Thymus (tissue), 11 donors: ENCODE results near the gene CAV2. TPM values are rescaled to one million over a fixed set of nuclear protein-coding genes. Genes with fewer than 3 reads are reported as not detected.

ENCODE experiments used
- DNase-seq, 9 donors: peaks; one replicate each; pipeline ENCODE4 v3.0.0-alpha.2; 2013; ENCODE audit warnings: low spot score in 9 of 9, low read depth in 6 of 9, missing footprints in 1 of 9
- H3K27ac ChIP-seq, 2 donors: one replicate each; pipeline ENCODE4 v1.5.1; 2013; ENCODE audit warnings: control low read depth in 1 of 2, low read depth in 1 of 2, low read length in 1 of 2, mild to moderate bottlenecking in 1 of 2, moderate library complexity in 1 of 2
- H3K27me3 ChIP-seq, 2 donors: one replicate each; pipeline ENCODE4 v1.5.1; 2013; ENCODE audit warnings: low read length in 1 of 2; ENCODE audit not compliant: control insufficient read depth in 2 of 2, insufficient read depth in 1 of 2
- H3K36me3 ChIP-seq, 2 donors: one replicate each; pipeline ENCODE4 v1.5.1; 2013; ENCODE audit warnings: low read length in 1 of 2, mild to moderate bottlenecking in 1 of 2, moderate library complexity in 1 of 2; ENCODE audit not compliant: control insufficient read depth in 2 of 2, insufficient read depth in 2 of 2
- H3K4me1 ChIP-seq, 2 donors: one replicate each; pipeline ENCODE4 v1.5.1; 2013; ENCODE audit warnings: low read length in 2 of 2; ENCODE audit not compliant: control insufficient read depth in 2 of 2, insufficient read depth in 2 of 2
- H3K4me3 ChIP-seq, 2 donors: one replicate each; pipeline ENCODE4 v1.5.1; 2013; ENCODE audit warnings: low read length in 2 of 2, control low read depth in 1 of 2, mild to moderate bottlenecking in 1 of 2
- H3K9me3 ChIP-seq, 2 donors: one replicate each; pipeline ENCODE4 v1.5.1; 2013; ENCODE audit warnings: low read length in 1 of 2, mild to moderate bottlenecking in 1 of 2; ENCODE audit not compliant: control insufficient read depth in 2 of 2, insufficient read depth in 1 of 2
- WGBS: extraction: QIAGEN DNeasy Blood & Tissue Kit; methylation state at CpG from one replicate; pipeline ENCODE4 v1.1.7; 2013; 5-methylcytosine and 5-hydroxymethylcytosine counted together
- polyA plus RNA-seq: library from polyadenylated mRNA; stranded (reverse); fragments of 200-250 nt; gene quantifications from one replicate; pipeline ENCODE4 v1.2.3, GENCODE V29; 2013
- total RNA-seq: library from RNA; stranded (reverse); fragments of 120-200 nt; gene quantifications from one replicate; pipeline ENCODE4 v1.2.4, GENCODE V29; 2013
- donor health status: healthy.

Gene CAV2
- total and polyA plus RNA-seq, 2 donors = 6.0 to 29.7 TPM

DNA sequence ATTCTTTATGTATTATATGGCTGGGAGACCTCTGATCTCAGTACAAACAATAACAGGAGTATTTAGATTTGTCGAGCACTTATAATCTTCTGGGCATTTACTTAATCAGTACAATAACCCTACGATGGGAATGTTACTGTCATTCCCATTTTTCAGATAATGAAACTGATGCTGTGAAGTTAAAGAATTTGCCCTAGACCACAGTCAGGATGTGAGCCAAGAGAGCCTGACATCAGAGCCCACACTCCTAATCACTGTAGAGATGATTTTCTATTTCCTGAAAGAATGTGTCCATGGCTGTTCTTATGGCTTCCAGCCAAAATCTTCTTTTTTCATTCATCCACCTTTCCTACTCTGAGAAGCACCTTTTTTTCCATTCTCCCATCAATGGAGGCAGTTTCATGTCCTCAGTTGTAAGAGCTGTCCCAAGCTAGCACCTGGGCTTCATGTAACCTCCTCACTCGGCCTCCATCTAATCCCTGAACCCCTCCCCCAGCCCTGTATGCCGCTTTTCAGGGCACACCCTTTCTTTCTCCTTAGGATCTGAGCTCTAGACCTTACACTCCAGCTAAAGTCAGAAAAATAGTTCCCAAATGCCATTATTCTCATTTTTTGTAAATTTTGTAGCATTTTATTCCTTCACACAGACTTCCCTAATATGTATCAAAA lies 13.1 kb downstream of the CAV2 start:
- Histone ChIP-seq H3K27me3 (no peaks in the 10 kb centered on the region), H3K4me1 (peaks cover 0 to 3% of the 10 kb centered on the region in 2 donors), H3K9me3 (no peaks in the 10 kb centered on the region), H3K4me3 (no peak overlapping the region), H3K27ac (no peak overlapping the region), H3K36me3 (no peaks in the 10 kb centered on the region)
- WGBS = 94% methylated on average over 4 of the region's 4 CpGs
- DNase-seq = no peak

DNA sequence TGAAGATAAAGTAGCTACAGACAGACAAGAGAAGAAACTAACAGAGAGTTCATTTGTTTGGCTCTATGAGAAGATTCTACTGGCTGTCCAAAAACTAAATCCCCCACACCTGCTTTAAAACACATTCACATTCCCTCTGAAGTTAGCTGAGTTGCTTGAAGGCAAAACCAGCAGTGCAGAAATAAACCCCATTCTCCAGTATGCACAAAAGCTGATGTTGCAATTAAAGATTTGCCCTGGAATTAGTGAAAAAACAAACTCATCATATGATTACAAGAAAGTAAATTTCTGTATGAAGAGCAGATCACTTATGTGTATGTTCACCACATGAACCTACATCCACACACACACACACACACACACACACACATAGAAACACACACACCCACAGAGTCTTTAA lies 16.0 kb downstream of the CAV2 start:
- H3K27ac ChIP-seq = no peak overlapping the region
- no peak overlapping the region for H3K4me3 ChIP-seq
- H3K36me3 ChIP-seq = no peaks in the 10 kb centered on the region
- DNase-seq = no peak
- H3K4me1 ChIP-seq = peaks cover 0 to 3% of the 10 kb centered on the region in 2 donors
- peaks cover 0 to 4% of the 10 kb centered on the region in 2 donors for H3K27me3 ChIP-seq
- H3K9me3 ChIP-seq = no peaks in the 10 kb centered on the region

DNA sequence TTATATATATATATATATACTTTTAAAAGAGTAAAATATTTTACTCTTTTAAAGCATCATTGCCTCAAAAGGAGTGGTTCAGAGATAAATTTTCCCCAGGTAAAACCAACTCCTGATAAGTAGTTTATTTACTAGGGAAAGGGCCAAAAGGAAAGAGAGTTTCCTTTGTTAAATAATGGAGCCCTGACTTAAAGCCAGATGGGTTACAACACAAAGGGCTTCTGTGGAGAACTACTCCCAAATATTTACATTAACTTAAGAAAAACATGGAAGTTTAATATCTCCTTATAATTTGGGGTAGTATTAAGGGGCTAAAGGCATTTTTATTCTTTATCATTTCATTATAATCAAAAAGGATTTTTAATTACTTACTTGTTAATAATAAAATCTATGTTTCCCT lies 16.8 kb downstream of the CAV2 start:
- no peak overlapping the region for H3K27ac ChIP-seq
- H3K4me1 ChIP-seq = peaks cover 0 to 3% of the 10 kb centered on the region in 2 donors
- H3K9me3 ChIP-seq = no peaks in the 10 kb centered on the region
- peaks cover 2 to 6% of the 10 kb centered on the region in 2 donors for H3K27me3 ChIP-seq
- no peak for DNase-seq
- no peak overlapping the region for H3K4me3 ChIP-seq
- H3K36me3 ChIP-seq = no peaks in the 10 kb centered on the region

DNA sequence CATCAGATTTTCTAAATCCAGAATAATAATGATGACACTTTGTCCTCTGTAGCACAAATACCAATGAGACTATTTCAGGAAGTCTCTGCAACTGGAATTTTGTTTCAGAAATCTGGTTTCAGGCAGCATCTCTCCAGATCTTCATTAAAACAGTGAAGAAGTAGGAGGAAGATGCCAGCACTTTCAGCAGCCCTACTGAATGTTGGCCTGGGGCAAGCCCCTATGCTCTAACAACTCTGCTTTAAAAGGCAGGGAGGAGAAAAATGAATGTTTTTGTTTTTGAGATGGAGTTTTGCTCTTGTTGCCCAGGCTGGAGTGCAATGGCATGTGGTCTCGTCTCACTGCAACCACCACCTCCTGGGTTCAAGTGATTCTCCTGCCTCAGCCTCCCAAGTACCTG lies 18.1 kb downstream of the CAV2 start:
- Histone ChIP-seq H3K9me3 (no peaks in the 10 kb centered on the region), H3K27me3 (peaks cover 10 to 17% of the 10 kb centered on the region in 2 donors), H3K4me3 (no peak overlapping the region), H3K27ac (no peak overlapping the region), H3K4me1 (no peaks in the 10 kb centered on the region), H3K36me3 (no peaks in the 10 kb centered on the region)
- 93% methylated on average over 1 of the region's 1 CpG for WGBS
- DNase-seq = no peak

DNA sequence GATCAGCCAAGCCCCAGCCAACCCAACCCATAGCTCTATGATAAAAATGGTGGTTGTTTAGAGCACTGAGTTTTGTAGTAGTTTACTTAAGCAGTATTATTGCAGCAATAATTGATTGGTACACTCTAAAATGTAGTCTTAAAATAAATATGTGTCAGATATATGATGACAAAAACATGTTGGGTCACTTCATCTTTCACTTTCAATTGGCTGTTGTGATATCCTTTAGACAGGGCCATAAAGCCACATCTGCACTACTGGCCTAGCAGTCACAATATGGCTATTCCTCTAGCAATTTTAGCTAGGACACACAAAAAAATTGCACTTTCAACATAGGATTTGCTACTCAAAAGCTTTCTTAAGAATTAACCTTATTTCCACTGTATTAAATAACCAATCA lies 19.4 kb downstream of the CAV2 start:
- H3K4me1 ChIP-seq = no peaks in the 10 kb centered on the region
- H3K27ac ChIP-seq = no peak overlapping the region
- no peak for DNase-seq
- H3K27me3 ChIP-seq = peaks cover 18 to 29% of the 10 kb centered on the region in 2 donors
- no peaks in the 10 kb centered on the region for H3K9me3 ChIP-seq
- H3K4me3 ChIP-seq = no peak overlapping the region
- H3K36me3 ChIP-seq = no peaks in the 10 kb centered on the region

DNA sequence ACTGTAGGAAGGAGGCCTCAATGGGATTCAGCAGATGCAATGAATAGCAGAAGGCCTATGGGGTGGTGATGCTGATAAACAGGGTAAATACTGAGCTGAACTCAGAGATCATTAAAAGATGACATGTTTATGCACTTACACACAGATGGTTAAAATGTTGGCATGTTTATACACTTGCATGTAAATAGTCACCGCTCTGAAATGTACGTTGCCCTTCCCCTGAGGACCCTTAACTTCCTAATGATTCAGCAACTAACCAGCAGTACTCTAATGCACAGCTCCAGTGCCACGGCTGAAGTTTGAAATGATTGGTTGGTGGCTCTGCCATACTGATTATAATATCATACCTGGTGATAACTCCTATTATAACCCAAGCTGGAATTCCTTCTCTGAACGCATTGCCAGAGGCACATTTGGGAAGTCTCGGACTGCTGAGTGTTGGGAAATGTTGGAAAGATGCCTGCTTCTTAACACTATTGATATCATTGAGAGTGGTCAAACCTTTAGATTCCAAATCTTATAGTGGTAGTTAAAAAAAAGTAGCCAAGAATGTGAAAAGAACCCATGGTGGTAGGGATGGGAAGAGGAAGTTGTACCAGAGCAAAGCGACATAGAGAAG lies 21.6 kb downstream of the CAV2 start:
- Histone ChIP-seq H3K27me3 (peaks cover 35 to 51% of the 10 kb centered on the region in 2 donors), H3K36me3 (no peaks in the 10 kb centered on the region), H3K4me1 (peaks cover 3 to 16% of the 10 kb centered on the region in 2 donors), H3K9me3 (peaks cover 0 to 4% of the 10 kb centered on the region in 2 donors), H3K4me3 (no peak overlapping the region), H3K27ac (no peak overlapping the region)
- WGBS = 96% methylated on average over 6 of the region's 6 CpGs
- DNase-seq = no peak

DNA sequence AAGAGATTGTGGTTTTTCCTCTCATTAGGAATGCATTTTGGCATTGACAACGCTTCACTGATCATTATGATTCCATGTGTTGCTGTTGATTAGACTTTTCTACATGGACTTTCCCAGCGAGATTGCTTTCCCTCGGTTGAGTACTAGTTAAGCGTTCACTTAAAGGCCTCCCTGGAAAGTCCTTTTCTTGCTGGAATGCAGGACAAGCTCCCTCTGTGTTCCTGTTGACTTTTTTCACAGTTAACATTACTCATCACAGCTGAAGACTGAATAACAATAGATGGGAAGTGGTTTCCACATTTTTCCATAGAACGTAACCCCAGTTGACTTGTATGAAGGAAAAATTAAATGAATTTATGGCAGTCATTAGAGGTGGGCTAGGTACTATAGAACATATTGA lies 22.7 kb downstream of the CAV2 start:
- no peak overlapping the region for H3K4me3 ChIP-seq
- H3K27ac ChIP-seq = peak overlapping the region in 1 of 2 donors; percentile 58
- H3K9me3 ChIP-seq = peaks cover 0 to 4% of the 10 kb centered on the region in 2 donors
- DNase-seq = no peak
- H3K36me3 ChIP-seq = no peaks in the 10 kb centered on the region
- peaks cover 3 to 24% of the 10 kb centered on the region in 2 donors for H3K4me1 ChIP-seq
- H3K27me3 ChIP-seq = peaks cover 41 to 61% of the 10 kb centered on the region in 2 donors
- 90% methylated on average over 5 of the region's 5 CpGs for WGBS

DNA sequence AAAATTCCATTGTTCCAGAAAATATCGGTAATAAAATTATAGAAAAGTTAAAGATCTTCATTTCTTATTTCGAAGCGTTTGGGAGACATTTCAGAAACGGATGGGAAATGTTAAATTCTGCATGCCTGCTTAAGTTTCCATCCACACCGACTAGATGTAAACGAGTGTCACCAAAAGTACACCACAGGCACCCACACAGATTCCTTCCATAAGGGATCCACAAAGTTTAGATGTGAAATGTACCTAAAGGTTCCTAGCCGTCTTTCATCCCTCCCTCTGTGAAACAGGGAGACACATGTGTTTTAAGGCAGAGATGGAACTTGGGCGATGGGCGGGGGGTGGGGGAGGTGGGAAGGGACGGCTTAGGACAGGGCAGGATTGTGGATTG lies 24.7 kb downstream of the CAV2 start:
- WGBS = 28% methylated on average over 10 of the region's 10 CpGs
- peaks cover 3 to 28% of the 10 kb centered on the region in 2 donors for H3K4me1 ChIP-seq

DNA sequence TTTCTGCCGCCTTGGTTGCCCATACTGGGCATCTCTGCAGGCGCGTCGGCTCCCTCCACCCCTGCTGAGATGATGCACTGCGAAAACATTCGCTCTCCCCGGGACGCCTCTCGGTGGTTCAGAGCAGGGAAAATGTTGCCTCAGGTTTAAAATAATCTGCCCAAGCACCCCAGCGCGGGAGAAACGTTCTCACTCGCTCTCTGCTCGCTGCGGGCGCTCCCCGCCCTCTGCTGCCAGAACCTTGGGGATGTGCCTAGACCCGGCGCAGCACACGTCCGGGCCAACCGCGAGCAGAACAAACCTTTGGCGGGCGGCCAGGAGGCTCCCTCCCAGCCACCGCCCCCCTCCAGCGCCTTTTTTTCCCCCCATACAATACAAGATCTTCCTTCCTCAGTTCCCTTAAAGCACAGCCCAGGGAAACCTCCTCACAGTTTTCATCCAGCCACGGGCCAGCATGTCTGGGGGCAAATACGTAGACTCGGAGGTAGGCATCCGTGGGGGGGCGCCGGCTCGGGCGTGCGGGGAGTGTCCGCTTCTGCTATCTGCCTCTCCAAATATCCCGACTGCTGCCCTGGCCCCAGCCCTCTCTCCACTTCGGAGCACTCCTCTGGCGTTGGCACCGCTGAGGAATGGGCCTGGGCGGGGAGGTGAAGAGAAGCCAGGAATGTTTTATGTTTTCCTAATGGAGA lies 25.2 kb downstream of the CAV2 start, which contains the start of gene CAV1:
Gene CAV1, plus strand, starts transcription at position 428 of the 689 bp plus-strand sequence. Its CDS starts 27 bp downstream, at position 455.
- Histone ChIP-seq H3K4me1 (peaks cover 3 to 28% of the 10 kb centered on the region in 2 donors), H3K27me3 (peaks cover 41 to 63% of the 10 kb centered on the region in 2 donors), H3K27ac (peak within 1 kb of the TSS in 1 of 2 donors; percentile 77), H3K36me3 (no peaks in the 10 kb centered on the region), H3K4me3 (peak within 1 kb of the TSS; percentile 40 to 43), H3K9me3 (peaks cover 0 to 4% of the 10 kb centered on the region in 2 donors)
- peak in 1 of 9 donors; percentile 40 for DNase-seq
- WGBS = 1% methylated on average over 42 of the region's 42 CpGs

More for the DNA sequence above, 24.7 kb downstream of the CAV2 start:
- no peak overlapping the region for H3K27ac ChIP-seq
- no peak overlapping the region for H3K4me3 ChIP-seq
- peaks cover 41 to 64% of the 10 kb centered on the region in 2 donors for H3K27me3 ChIP-seq
- peaks cover 0 to 4% of the 10 kb centered on the region in 2 donors for H3K9me3 ChIP-seq
- H3K36me3 ChIP-seq = no peaks in the 10 kb centered on the region
- DNase-seq = no peak
